VCaP (cell line): ENCODE results near the gene CPSF3.
"Not testable (repeated sequence)": the region's sequence is repeated elsewhere in the genome, so short reads cannot be mapped to it uniquely, and the experiment has no call there.

ENCODE experiments used
- H3K27ac ChIP-seq: fragments of 450-650 bp; 2 replicates; pipeline ENCODE4 v1.5.1; 2017
- CTCF ChIP-seq: fragments of 450-650 bp; conservative IDR thresholded peaks from 2 replicates; pipeline ENCODE4 v1.5.1; 2017; ENCODE audit warnings: mild to moderate bottlenecking, moderate library complexity

Gene CPSF3

GRCh38 chr2:9390151-9390850 is 33.2 kb upstream of the CPSF3 start:
- TF ChIP-seq CTCF: no peak
- no peak overlapping the region for H3K27ac ChIP-seq

GRCh38 chr2:9390991-9391390 is 32.5 kb upstream of the CPSF3 start:
- TF ChIP-seq CTCF: no peak
- H3K27ac ChIP-seq: no peak overlapping the region

GRCh38 chr2:9391961-9392720 is 31.3 kb upstream of the CPSF3 start:
- no peak overlapping the region for H3K27ac ChIP-seq
- TF ChIP-seq CTCF: no peak

- no peak overlapping the region for H3K27ac ChIP-seq
- TF ChIP-seq CTCF: no peak
Measured at GRCh38 chr2:9392898-9393765, 30.3 kb upstream of the CPSF3 start.

GRCh38 chr2:9394816-9395215 is 28.6 kb upstream of the CPSF3 start:
- no peak overlapping the region for H3K27ac ChIP-seq
- no peak for TF ChIP-seq CTCF

GRCh38 chr2:9397201-9397600 is 26.3 kb upstream of the CPSF3 start:
- TF ChIP-seq CTCF: no peak
- H3K27ac ChIP-seq: no peak overlapping the region

GRCh38 chr2:9398251-9398650 is 25.2 kb upstream of the CPSF3 start:
- not testable (repeated sequence) for H3K27ac ChIP-seq
